HepG2 (cell line): ENCODE results near the gene TMEM200A.

Experiments used
- ESRRA ChIP-seq: sonication (generic); formaldehyde crosslinking; IDR thresholded peaks from 2 replicates; pipeline ENCODE4 v1.5.1; 2020; ENCODE audit warnings: mild to moderate bottlenecking, low read depth, missing genetic modification reagents
- FOXK2 ChIP-seq: fragments of 450-650 bp; IDR thresholded peaks from 2 replicates; pipeline ENCODE4 v1.6.1; 2016
- KLF13 ChIP-seq: sonication (generic); formaldehyde crosslinking; IDR thresholded peaks from 2 replicates; pipeline ENCODE4 v1.4.0; 2020; ENCODE audit warnings: mild to moderate bottlenecking, missing genetic modification reagents
- PTBP1 ChIP-seq: fragments of 200-400 bp; formaldehyde crosslinking; IDR thresholded peaks from 2 replicates; pipeline ENCODE4 v1.6.1; 2018; ENCODE audit warnings: low read length, low read depth; ENCODE audit not compliant: poor library complexity, severe bottlenecking
- RAD21 ChIP-seq: fragments of 450-650 bp; formaldehyde crosslinking; IDR thresholded peaks from 2 replicates; pipeline ENCODE4 v1.5.0; 2020; ENCODE audit warnings: mild to moderate bottlenecking
- SIX1 ChIP-seq: sonication (generic); formaldehyde crosslinking; IDR thresholded peaks from 2 replicates; pipeline ENCODE4 v1.4.0; 2020; ENCODE audit warnings: missing genetic modification reagents, borderline replicate concordance
- SOX6 ChIP-seq, 2 experiments: fragments of 450-650 bp in 1 of 2; sonication (generic) in 1 of 2; formaldehyde crosslinking in 1 of 2; IDR thresholded peaks; 2 replicates each; pipeline versions ENCODE4 v1.4.0 to v1.6.1; 2017 to 2020; ENCODE audit warnings: antibody characterized with exemption in 1 of 2, mild to moderate bottlenecking in 1 of 2, missing genetic modification reagents in 1 of 2
- ZNF841 ChIP-seq: sonication (generic); formaldehyde crosslinking; IDR thresholded peaks from 2 replicates; pipeline ENCODE4 v1.8.1; 2023; ENCODE audit warnings: missing genetic modification reagents, borderline replicate concordance
- TF ChIP-seq, protein P1 (sequence below): conservative IDR thresholded peaks from 2 replicates; pipeline ENCODE4 v1.6.1; 2018; ENCODE audit warnings: missing genetic modification reagents
- TF ChIP-seq, protein P2 (sequence below): sonication (generic); formaldehyde crosslinking; IDR thresholded peaks from 2 replicates; pipeline ENCODE4 v1.4.0; 2020; ENCODE audit warnings: missing genetic modification reagents
- TF ChIP-seq, protein P3 (sequence below): sonication (generic); formaldehyde crosslinking; IDR thresholded peaks from 2 replicates; pipeline ENCODE4 v1.5.0; 2020; ENCODE audit warnings: mild to moderate bottlenecking, missing genetic modification reagents, moderate library complexity
- TF ChIP-seq, protein P4 (sequence below), 2 experiments: IDR thresholded peaks; 2 replicates each; pipeline ENCODE4 v1.6.1; 2011 to 2012; ENCODE audit warnings: low read length in 2 of 2, borderline replicate concordance in 1 of 2, low read depth in 1 of 2, mild to moderate bottlenecking in 1 of 2, moderate library complexity in 1 of 2
- TF ChIP-seq, protein P5 (sequence below): IDR thresholded peaks from 2 replicates; pipeline ENCODE4 v1.6.1; 2012; ENCODE audit warnings: low read length, improper control_type of control experiment
- TF ChIP-seq, protein P6 (sequence below): sonication (generic); formaldehyde crosslinking; IDR thresholded peaks from 2 replicates; pipeline ENCODE4 v1.4.0; 2020; ENCODE audit warnings: missing genetic modification reagents

DNA sequence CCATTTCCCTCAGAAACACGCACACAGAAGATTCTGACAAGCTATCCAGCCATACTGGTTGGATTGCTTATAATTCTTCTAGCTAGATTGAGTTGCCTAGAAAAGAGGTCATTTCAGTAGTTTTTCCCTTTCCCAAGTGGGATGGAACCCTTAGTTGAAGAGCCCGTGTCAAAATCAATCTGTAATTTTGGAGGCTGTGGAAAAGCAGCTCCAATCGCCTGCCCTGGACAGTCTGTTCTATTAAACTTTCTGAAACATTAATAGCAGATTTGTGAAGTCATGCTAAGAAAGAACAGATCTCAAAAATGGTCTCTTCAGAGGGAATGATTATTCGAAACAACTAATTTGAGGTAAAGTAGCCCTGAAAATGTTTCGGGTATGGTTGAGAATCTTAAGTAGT, 29.3 kb downstream of the TMEM200A start:
- TF ChIP-seq, protein P1, sequence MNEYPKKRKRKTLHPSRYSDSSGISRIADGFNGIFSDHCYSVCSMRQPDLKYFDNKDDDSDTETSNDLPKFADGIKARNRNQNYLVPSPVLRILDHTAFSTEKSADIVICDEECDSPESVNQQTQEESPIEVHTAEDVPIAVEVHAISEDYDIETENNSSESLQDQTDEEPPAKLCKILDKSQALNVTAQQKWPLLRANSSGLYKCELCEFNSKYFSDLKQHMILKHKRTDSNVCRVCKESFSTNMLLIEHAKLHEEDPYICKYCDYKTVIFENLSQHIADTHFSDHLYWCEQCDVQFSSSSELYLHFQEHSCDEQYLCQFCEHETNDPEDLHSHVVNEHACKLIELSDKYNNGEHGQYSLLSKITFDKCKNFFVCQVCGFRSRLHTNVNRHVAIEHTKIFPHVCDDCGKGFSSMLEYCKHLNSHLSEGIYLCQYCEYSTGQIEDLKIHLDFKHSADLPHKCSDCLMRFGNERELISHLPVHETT (CRISPR knock-in tag) = no peak
- TF ChIP-seq PTBP1 (no peak), SOX6 (IDR thresholded peaks at IDR 0.05) (no peak), SOX6 (CRISPR knock-in tag; IDR thresholded peaks at IDR 0.05) (no peak), ESRRA (no peak), FOXK2 (no peak), RAD21 (CRISPR knock-in tag) (no peak), KLF13 (no peak), SIX1 (CRISPR knock-in tag) (no peak), ZNF841 (no peak)
- TF ChIP-seq, protein P2, sequence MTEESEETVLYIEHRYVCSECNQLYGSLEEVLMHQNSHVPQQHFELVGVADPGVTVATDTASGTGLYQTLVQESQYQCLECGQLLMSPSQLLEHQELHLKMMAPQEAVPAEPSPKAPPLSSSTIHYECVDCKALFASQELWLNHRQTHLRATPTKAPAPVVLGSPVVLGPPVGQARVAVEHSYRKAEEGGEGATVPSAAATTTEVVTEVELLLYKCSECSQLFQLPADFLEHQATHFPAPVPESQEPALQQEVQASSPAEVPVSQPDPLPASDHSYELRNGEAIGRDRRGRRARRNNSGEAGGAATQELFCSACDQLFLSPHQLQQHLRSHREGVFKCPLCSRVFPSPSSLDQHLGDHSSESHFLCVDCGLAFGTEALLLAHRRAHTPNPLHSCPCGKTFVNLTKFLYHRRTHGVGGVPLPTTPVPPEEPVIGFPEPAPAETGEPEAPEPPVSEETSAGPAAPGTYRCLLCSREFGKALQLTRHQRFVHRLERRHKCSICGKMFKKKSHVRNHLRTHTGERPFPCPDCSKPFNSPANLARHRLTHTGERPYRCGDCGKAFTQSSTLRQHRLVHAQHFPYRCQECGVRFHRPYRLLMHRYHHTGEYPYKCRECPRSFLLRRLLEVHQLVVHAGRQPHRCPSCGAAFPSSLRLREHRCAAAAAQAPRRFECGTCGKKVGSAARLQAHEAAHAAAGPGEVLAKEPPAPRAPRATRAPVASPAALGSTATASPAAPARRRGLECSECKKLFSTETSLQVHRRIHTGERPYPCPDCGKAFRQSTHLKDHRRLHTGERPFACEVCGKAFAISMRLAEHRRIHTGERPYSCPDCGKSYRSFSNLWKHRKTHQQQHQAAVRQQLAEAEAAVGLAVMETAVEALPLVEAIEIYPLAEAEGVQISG = no peak
- TF ChIP-seq, protein P3, sequence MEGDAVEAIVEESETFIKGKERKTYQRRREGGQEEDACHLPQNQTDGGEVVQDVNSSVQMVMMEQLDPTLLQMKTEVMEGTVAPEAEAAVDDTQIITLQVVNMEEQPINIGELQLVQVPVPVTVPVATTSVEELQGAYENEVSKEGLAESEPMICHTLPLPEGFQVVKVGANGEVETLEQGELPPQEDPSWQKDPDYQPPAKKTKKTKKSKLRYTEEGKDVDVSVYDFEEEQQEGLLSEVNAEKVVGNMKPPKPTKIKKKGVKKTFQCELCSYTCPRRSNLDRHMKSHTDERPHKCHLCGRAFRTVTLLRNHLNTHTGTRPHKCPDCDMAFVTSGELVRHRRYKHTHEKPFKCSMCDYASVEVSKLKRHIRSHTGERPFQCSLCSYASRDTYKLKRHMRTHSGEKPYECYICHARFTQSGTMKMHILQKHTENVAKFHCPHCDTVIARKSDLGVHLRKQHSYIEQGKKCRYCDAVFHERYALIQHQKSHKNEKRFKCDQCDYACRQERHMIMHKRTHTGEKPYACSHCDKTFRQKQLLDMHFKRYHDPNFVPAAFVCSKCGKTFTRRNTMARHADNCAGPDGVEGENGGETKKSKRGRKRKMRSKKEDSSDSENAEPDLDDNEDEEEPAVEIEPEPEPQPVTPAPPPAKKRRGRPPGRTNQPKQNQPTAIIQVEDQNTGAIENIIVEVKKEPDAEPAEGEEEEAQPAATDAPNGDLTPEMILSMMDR (CRISPR knock-in tag) = no peak
- TF ChIP-seq, protein P4, sequence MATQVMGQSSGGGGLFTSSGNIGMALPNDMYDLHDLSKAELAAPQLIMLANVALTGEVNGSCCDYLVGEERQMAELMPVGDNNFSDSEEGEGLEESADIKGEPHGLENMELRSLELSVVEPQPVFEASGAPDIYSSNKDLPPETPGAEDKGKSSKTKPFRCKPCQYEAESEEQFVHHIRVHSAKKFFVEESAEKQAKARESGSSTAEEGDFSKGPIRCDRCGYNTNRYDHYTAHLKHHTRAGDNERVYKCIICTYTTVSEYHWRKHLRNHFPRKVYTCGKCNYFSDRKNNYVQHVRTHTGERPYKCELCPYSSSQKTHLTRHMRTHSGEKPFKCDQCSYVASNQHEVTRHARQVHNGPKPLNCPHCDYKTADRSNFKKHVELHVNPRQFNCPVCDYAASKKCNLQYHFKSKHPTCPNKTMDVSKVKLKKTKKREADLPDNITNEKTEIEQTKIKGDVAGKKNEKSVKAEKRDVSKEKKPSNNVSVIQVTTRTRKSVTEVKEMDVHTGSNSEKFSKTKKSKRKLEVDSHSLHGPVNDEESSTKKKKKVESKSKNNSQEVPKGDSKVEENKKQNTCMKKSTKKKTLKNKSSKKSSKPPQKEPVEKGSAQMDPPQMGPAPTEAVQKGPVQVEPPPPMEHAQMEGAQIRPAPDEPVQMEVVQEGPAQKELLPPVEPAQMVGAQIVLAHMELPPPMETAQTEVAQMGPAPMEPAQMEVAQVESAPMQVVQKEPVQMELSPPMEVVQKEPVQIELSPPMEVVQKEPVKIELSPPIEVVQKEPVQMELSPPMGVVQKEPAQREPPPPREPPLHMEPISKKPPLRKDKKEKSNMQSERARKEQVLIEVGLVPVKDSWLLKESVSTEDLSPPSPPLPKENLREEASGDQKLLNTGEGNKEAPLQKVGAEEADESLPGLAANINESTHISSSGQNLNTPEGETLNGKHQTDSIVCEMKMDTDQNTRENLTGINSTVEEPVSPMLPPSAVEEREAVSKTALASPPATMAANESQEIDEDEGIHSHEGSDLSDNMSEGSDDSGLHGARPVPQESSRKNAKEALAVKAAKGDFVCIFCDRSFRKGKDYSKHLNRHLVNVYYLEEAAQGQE (IDR thresholded peaks at IDR 0.05; ENCODE audit: borderline replicate concordance in 1 of 2, low read depth in 1 of 2, low read length in 2 of 2) = no peak
- TF ChIP-seq, protein P5, sequence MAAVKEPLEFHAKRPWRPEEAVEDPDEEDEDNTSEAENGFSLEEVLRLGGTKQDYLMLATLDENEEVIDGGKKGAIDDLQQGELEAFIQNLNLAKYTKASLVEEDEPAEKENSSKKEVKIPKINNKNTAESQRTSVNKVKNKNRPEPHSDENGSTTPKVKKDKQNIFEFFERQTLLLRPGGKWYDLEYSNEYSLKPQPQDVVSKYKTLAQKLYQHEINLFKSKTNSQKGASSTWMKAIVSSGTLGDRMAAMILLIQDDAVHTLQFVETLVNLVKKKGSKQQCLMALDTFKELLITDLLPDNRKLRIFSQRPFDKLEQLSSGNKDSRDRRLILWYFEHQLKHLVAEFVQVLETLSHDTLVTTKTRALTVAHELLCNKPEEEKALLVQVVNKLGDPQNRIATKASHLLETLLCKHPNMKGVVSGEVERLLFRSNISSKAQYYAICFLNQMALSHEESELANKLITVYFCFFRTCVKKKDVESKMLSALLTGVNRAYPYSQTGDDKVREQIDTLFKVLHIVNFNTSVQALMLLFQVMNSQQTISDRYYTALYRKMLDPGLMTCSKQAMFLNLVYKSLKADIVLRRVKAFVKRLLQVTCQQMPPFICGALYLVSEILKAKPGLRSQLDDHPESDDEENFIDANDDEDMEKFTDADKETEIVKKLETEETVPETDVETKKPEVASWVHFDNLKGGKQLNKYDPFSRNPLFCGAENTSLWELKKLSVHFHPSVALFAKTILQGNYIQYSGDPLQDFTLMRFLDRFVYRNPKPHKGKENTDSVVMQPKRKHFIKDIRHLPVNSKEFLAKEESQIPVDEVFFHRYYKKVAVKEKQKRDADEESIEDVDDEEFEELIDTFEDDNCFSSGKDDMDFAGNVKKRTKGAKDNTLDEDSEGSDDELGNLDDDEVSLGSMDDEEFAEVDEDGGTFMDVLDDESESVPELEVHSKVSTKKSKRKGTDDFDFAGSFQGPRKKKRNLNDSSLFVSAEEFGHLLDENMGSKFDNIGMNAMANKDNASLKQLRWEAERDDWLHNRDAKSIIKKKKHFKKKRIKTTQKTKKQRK = no peak
- TF ChIP-seq, protein P6, sequence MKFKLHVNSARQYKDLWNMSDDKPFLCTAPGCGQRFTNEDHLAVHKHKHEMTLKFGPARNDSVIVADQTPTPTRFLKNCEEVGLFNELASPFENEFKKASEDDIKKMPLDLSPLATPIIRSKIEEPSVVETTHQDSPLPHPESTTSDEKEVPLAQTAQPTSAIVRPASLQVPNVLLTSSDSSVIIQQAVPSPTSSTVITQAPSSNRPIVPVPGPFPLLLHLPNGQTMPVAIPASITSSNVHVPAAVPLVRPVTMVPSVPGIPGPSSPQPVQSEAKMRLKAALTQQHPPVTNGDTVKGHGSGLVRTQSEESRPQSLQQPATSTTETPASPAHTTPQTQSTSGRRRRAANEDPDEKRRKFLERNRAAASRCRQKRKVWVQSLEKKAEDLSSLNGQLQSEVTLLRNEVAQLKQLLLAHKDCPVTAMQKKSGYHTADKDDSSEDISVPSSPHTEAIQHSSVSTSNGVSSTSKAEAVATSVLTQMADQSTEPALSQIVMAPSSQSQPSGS (CRISPR knock-in tag) = no peak
